GM11168 (cell line): ENCODE results near the gene BLVRA.
"Not testable (repeated sequence)": the region's sequence is repeated elsewhere in the genome, so short reads cannot be mapped to it uniquely, and the experiment has no call there.

Experiments used
- in situ Hi-C: fragments of 300-500 bp; cut with MboI; formaldehyde crosslinking; loops from one replicate; pipeline ENCODE4 v1.12.0; 2022; ENCODE audit warnings: low sequenced_read_pairs; ENCODE audit not compliant: unreplicated experiment

The BLVRA gene

GRCh38 chr7:43791665-43792064 is 33.2 kb downstream of the BLVRA start:
- in situ Hi-C loops = no loop called here

- in situ Hi-C loops = no loop called here
Measured at GRCh38 chr7:43792471-43793150, 34.1 kb downstream of the BLVRA start.

- in situ Hi-C loops = no loop called here
Measured at GRCh38 chr7:43799605-43800004, 41.1 kb downstream of the BLVRA start.

GRCh38 chr7:43803865-43804264 is 45.4 kb downstream of the BLVRA start:
- in situ Hi-C loops = no loop called here

GRCh38 chr7:43808410-43808809 is 49.9 kb downstream of the BLVRA start:
- in situ Hi-C loops = no loop called here

GRCh38 chr7:43810195-43810941 is 51.9 kb downstream of the BLVRA start:
- in situ Hi-C loops = not testable (repeated sequence)

- in situ Hi-C loops = no loop called here
Measured at GRCh38 chr7:43815373-43815772, 56.9 kb downstream of the BLVRA start.

GRCh38 chr7:43816046-43816797 is 57.7 kb downstream of the BLVRA start:
- in situ Hi-C loops = not testable (repeated sequence)

- in situ Hi-C loops = not testable (repeated sequence)
Measured at GRCh38 chr7:43823425-43823824, 64.9 kb downstream of the BLVRA start.

- in situ Hi-C loops = no loop called here
Measured at GRCh38 chr7:43823941-43824340, 65.5 kb downstream of the BLVRA start.

GRCh38 chr7:43824513-43824912 is 66.0 kb downstream of the BLVRA start:
- in situ Hi-C loops = not testable (repeated sequence)

GRCh38 chr7:43824963-43825362 is 66.5 kb downstream of the BLVRA start:
- in situ Hi-C loops = no loop called here

- in situ Hi-C loops = no loop called here
Measured at GRCh38 chr7:43825391-43825808, 66.9 kb downstream of the BLVRA start.

- in situ Hi-C loops = not testable (repeated sequence)
Measured at GRCh38 chr7:43830917-43831316, 72.4 kb downstream of the BLVRA start.

GRCh38 chr7:43834463-43835251 is 76.2 kb downstream of the BLVRA start:
- in situ Hi-C loops = loop anchor here (5.0 kb wide), 1 partner anchor 252 kb away; the partner anchor contains the start of gene STK17A

- in situ Hi-C loops = loop anchor here (5.0 kb wide), 1 partner anchor 256 kb away; the partner anchor contains the start of gene STK17A
Measured at GRCh38 chr7:43838201-43838658, 79.8 kb downstream of the BLVRA start.

- in situ Hi-C loops = loop anchor here (5.0 kb wide), 1 partner anchor 116 kb away; the partner anchor contains the start of gene COA1
Measured at GRCh38 chr7:43843296-43843695, 84.8 kb downstream of the BLVRA start.

- in situ Hi-C loops = loop anchor here (5.0 kb wide), 1 partner anchor 117 kb away; the partner anchor contains the start of gene COA1
Measured at GRCh38 chr7:43844257-43844656, 85.8 kb downstream of the BLVRA start.

GRCh38 chr7:43844662-43845061 is 86.2 kb downstream of the BLVRA start:
- in situ Hi-C loops = loop anchor here (5.0 kb wide), 1 partner anchor 117 kb away; the partner anchor contains the start of gene COA1

GRCh38 chr7:43847496-43847895 is 89.0 kb downstream of the BLVRA start:
- in situ Hi-C loops = no loop called here
